Activated T-helper 1 cell treated with anti-CD3 and anti-CD28 coated beads, Interleukin-12 subunit alpha, Interleukin-12 subunit beta, Interleukin-2, Interleukin-4 antibody, amounts not matched to agents 30 ng/mL and 10 ng/mL and 1 ng/mL, durations not matched to agents 14 hours and 24 hours and 36 hours (primary cell): ENCODE measurements around the gene POC1A. TPM values are rescaled to one million over a fixed set of nuclear protein-coding genes. Genes with fewer than 3 reads are reported as not detected.

ENCODE experiments used
- DNase-seq: peaks from one replicate; pipeline ENCODE4 v3.0.0; 2021; ENCODE audit warnings: low spot score
- H3K27ac Mint-ChIP-seq: one replicate; pipeline ENCODE4 v1.8.0; 2021; ENCODE audit warnings: mild to moderate bottlenecking, mixed read lengths
- H3K27me3 Mint-ChIP-seq: one replicate; pipeline ENCODE4 v1.8.0; 2022; ENCODE audit warnings: mild to moderate bottlenecking, moderate library complexity, mixed read lengths; ENCODE audit not compliant: insufficient read depth
- H3K36me3 Mint-ChIP-seq: one replicate; pipeline ENCODE4 v1.8.0; 2021; ENCODE audit warnings: low read depth, mixed read lengths
- H3K4me1 Mint-ChIP-seq: one replicate; pipeline ENCODE4 v1.8.0; 2021; ENCODE audit warnings: low read depth, mixed read lengths
- H3K4me3 Mint-ChIP-seq: one replicate; pipeline ENCODE4 v1.8.0; 2021; ENCODE audit warnings: mild to moderate bottlenecking, moderate library complexity, mixed read lengths
- H3K9me3 Mint-ChIP-seq: one replicate; pipeline ENCODE4 v1.8.0; 2021; ENCODE audit warnings: mixed read lengths
- intact Hi-C: fragments of 100-400 bp; cut with micrococcal nuclease; formaldehyde crosslinking; loops from one replicate; pipeline ENCODE4 v1.15.1; 2024
- total RNA-seq: library from RNA; stranded (reverse); gene quantifications from 2 replicates; pipeline ENCODE4 v1.2.3, GENCODE V29; 2022

Gene POC1A
- total RNA-seq = 20.3 and 24.9 TPM in 2 replicates

DNA sequence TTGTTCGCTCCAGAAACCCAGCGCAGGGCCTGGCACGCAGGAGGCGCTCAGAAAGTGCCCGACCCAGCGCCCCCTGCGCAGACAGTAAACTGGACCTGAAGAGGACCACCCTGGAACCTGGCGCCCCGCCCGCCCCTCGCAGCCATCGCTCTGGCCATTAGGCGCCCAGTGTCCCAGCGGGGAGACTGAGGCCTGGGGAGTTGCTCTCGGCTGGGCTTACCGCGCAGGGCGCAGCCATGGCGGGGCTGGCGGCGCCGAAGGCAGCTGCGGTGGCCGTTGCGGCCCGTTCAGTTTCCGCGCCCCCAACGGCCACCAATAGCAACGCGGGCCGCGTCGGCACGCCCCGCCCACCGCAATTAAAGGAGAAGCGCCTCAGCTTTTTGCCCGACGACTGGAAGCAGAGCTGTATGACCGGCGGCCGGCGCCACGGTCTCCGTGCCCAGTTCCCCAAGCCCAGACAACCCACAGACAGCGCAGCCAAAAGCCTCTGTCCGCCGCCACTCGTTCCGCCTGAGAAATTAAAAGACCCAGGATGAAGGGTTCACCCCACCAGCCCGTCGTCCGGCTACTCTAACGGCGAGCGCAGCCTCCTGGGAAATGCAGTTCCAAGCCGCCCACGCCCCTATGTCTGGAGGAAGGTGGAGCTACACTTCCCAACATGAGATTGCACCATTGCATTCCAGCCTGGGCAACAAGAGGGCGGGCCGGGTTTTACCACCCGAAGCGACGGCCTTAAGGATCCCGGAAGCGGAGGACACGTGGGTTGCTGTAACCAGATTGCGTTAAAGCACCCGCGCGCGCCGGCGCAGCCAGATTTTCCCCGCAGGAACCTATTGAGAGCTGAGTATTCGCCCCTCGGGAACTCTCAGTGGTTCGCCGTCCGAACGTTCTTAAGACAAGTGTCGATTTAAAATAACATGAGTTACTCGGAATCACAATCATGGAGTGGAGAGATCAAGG, at the start of gene POC1A:
Gene POC1A, minus strand, starts transcription at position 289 of the 960 bp plus-strand sequence. Its CDS starts 51 bp downstream, at position 238.
- intact Hi-C loops = loop anchor here (1.0 to 2.0 kb wide), 9 partner anchors 10 to 655 kb away; partner anchors contain the start of genes ALAS1, NISCH, PARP3 and RPL29
- H3K4me3 Mint-ChIP-seq = peak within 1 kb of the TSS; percentile 91
- H3K4me1 Mint-ChIP-seq = peaks cover 25% of the 10 kb centered on the region
- H3K9me3 Mint-ChIP-seq = no peaks in the 10 kb centered on the region
- no peaks in the 10 kb centered on the region for H3K36me3 Mint-ChIP-seq
- H3K27me3 Mint-ChIP-seq = peaks cover 3% of the 10 kb centered on the region
- DNase-seq = peak; percentile 86
- peak within 1 kb of the TSS; percentile 95 for H3K27ac Mint-ChIP-seq

DNA sequence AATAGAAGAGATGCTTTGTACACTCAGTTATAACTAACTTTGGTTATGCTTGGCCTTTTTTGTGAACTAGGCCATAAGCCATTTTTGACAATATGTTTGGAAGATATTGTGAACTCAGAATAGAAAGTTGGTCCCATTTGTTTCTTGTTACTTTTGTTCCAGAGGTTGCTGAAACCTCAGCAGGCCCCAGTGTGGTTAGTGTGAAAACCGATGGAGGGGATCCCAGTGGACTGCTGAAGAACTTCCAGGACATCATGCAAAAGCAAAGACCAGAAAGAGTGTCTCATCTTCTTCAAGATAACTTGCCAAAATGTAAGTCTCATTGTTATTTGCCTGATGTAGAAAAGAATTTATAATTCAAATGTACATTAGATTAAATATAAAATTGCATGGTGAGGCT, 49.5 kb upstream of the POC1A start:
- peak overlapping the region; percentile 44 for H3K27ac Mint-ChIP-seq
- no peak overlapping the region for H3K4me3 Mint-ChIP-seq
- H3K36me3 Mint-ChIP-seq = peaks cover 72% of the 10 kb centered on the region
- no peak for DNase-seq
- H3K4me1 Mint-ChIP-seq = peaks cover 59% of the 10 kb centered on the region
- H3K27me3 Mint-ChIP-seq = no peaks in the 10 kb centered on the region
- intact Hi-C loops = no loop called here
- H3K9me3 Mint-ChIP-seq = no peaks in the 10 kb centered on the region

GRCh38 chr3:52202384-52203077, 48.3 kb upstream of the POC1A start:
- Mint-ChIP-seq H3K4me3 (peak overlapping the region; percentile 19), H3K36me3 (peaks cover 66% of the 10 kb centered on the region), H3K27ac (peak overlapping the region; percentile 79), H3K4me1 (peaks cover 67% of the 10 kb centered on the region), H3K9me3 (no peaks in the 10 kb centered on the region), H3K27me3 (no peaks in the 10 kb centered on the region)
- intact Hi-C loops = no loop called here
- DNase-seq = no peak

- intact Hi-C loops = no loop called here
- peak overlapping the region; percentile 16 for H3K4me3 Mint-ChIP-seq
- peaks cover 56% of the 10 kb centered on the region for H3K36me3 Mint-ChIP-seq
- H3K4me1 Mint-ChIP-seq = peaks cover 81% of the 10 kb centered on the region
- peak overlapping the region; percentile 63 for H3K27ac Mint-ChIP-seq
- no peak for DNase-seq
- no peaks in the 10 kb centered on the region for H3K27me3 Mint-ChIP-seq
- no peaks in the 10 kb centered on the region for H3K9me3 Mint-ChIP-seq
Measured at GRCh38 chr3:52200981-52201679, 46.9 kb upstream of the POC1A start.

GRCh38 chr3:52198643-52199608, 44.7 kb upstream of the POC1A start:
- Mint-ChIP-seq H3K27me3 (no peaks in the 10 kb centered on the region), H3K4me3 (peak overlapping the region; percentile 100), H3K4me1 (peaks cover 71% of the 10 kb centered on the region), H3K9me3 (no peaks in the 10 kb centered on the region), H3K27ac (peak overlapping the region; percentile 94), H3K36me3 (peaks cover 38% of the 10 kb centered on the region)
- intact Hi-C loops = loop anchor here (1.0 to 5.0 kb wide), 7 partner anchors 18 to 1900 kb away; partner anchors contain the start of genes HYAL3, NAA80, POC1A and RPL29
- no peak for DNase-seq

GRCh38 chr3:52197842-52198625, 43.8 kb upstream of the POC1A start, which contains the start of gene ALAS1:
ALAS1 (plus strand) TSS chr3:52198160; CDS start chr3:52199242, 1,082 bp downstream.
- Mint-ChIP-seq H3K36me3 (peaks cover 33% of the 10 kb centered on the region), H3K9me3 (no peaks in the 10 kb centered on the region), H3K4me1 (peaks cover 62% of the 10 kb centered on the region), H3K27me3 (peaks cover 2% of the 10 kb centered on the region), H3K4me3 (peak within 1 kb of the TSS; percentile 100), H3K27ac (peak within 1 kb of the TSS; percentile 94)
- intact Hi-C loops = loop anchor here (1.0 to 5.0 kb wide), 7 partner anchors 19 to 1899 kb away; partner anchors contain the start of genes HYAL3, NAA80, POC1A and RPL29
- peak; percentile 96 for DNase-seq

- peak overlapping the region; percentile 92 for H3K27ac Mint-ChIP-seq
- H3K4me3 Mint-ChIP-seq = peak overlapping the region; percentile 100
- H3K9me3 Mint-ChIP-seq = no peaks in the 10 kb centered on the region
- peaks cover 2% of the 10 kb centered on the region for H3K27me3 Mint-ChIP-seq
- DNase-seq = no peak
- peaks cover 30% of the 10 kb centered on the region for H3K36me3 Mint-ChIP-seq
- peaks cover 58% of the 10 kb centered on the region for H3K4me1 Mint-ChIP-seq
- intact Hi-C loops = loop anchor here (5.0 kb wide), 2 partner anchors 200 to 340 kb away; partner anchors contain the start of genes RPL29 and UQCC5
Measured at GRCh38 chr3:52197499-52197841, 43.2 kb upstream of the POC1A start.

- Mint-ChIP-seq H3K36me3 (peaks cover 27% of the 10 kb centered on the region), H3K4me1 (peaks cover 53% of the 10 kb centered on the region), H3K27me3 (peaks cover 2% of the 10 kb centered on the region), H3K27ac (no peak overlapping the region), H3K9me3 (no peaks in the 10 kb centered on the region), H3K4me3 (no peak overlapping the region)
- intact Hi-C loops = loop anchor here (5.0 kb wide), 2 partner anchors 200 to 340 kb away; partner anchors contain the start of genes RPL29 and UQCC5
- DNase-seq = no peak
Measured at GRCh38 chr3:52196977-52197376, 42.8 kb upstream of the POC1A start.

- H3K27ac Mint-ChIP-seq = peak overlapping the region; percentile 26
- peaks cover 2% of the 10 kb centered on the region for H3K27me3 Mint-ChIP-seq
- H3K4me3 Mint-ChIP-seq = no peak overlapping the region
Measured at GRCh38 chr3:52195823-52196331, 41.7 kb upstream of the POC1A start.

GRCh38 chr3:52195291-52195597, 41.0 kb upstream of the POC1A start:
- DNase-seq = no peak
- H3K36me3 Mint-ChIP-seq = peaks cover 15% of the 10 kb centered on the region
- H3K4me1 Mint-ChIP-seq = peaks cover 37% of the 10 kb centered on the region
- H3K9me3 Mint-ChIP-seq = no peaks in the 10 kb centered on the region
- H3K27ac Mint-ChIP-seq = no peak overlapping the region
- H3K27me3 Mint-ChIP-seq = peaks cover 2% of the 10 kb centered on the region
- intact Hi-C loops = loop anchor here (5.0 kb wide), 2 partner anchors 198 to 342 kb away; partner anchors contain the start of genes RPL29 and UQCC5
- H3K4me3 Mint-ChIP-seq = no peak overlapping the region

More at GRCh38 chr3:52195823-52196331, 41.7 kb upstream of the POC1A start:
- DNase-seq = no peak
- intact Hi-C loops = loop anchor here (5.0 kb wide), 2 partner anchors 199 to 341 kb away; partner anchors contain the start of genes RPL29 and UQCC5
- peaks cover 17% of the 10 kb centered on the region for H3K36me3 Mint-ChIP-seq
- H3K9me3 Mint-ChIP-seq = no peaks in the 10 kb centered on the region
- peaks cover 42% of the 10 kb centered on the region for H3K4me1 Mint-ChIP-seq
